Measurements from ENCODE around the gene OR1F1.
"Not testable (repeated sequence)": the region's sequence is repeated elsewhere in the genome, so short reads cannot be mapped to it uniquely, and the experiment has no call there.

OR1F1 gene

GRCh38 chr16:3197694-3198333 lies 9.8 kb downstream of the OR1F1 start:
- H3K18ac ChIP-seq (ENCODE audit: low read length); H3K4me3 ChIP-seq (ENCODE audit: low read length in 2 of 2); H2AK5ac ChIP-seq (ENCODE audit: low read depth, low read length); H3K79me1 ChIP-seq (ENCODE audit: low read depth, low read length); H3K4ac ChIP-seq (ENCODE audit: low read length); DNase-seq (ENCODE audit: low spot score); H3K23ac ChIP-seq (ENCODE audit: low read depth, low read length, poor library complexity); H3K14ac ChIP-seq (ENCODE audit: low read length); H3K36me3 ChIP-seq (replicated peaks in 1 of 2; ENCODE audit: control insufficient read depth in 2 of 2, insufficient read depth in 2 of 2, low read length in 2 of 2); H2BK15ac ChIP-seq (ENCODE audit: low read length); H2AFZ ChIP-seq (ENCODE audit: low read length); H2BK120ac ChIP-seq (ENCODE audit: low read depth, low read length); H3K4me1 ChIP-seq (ENCODE audit: control insufficient read depth in 2 of 2, insufficient read depth in 1 of 2, low read depth in 1 of 2, low read length in 2 of 2); H2BK5ac ChIP-seq (ENCODE audit: low read length); H3K4me2 ChIP-seq (ENCODE audit: insufficient read depth, low read length, poor library complexity, severe bottlenecking); H4K91ac ChIP-seq (ENCODE audit: low read depth, low read length, poor library complexity); H3K9ac ChIP-seq (ENCODE audit: low read depth, low read length, poor library complexity); H2BK12ac ChIP-seq (ENCODE audit: low read length); H3K9me3 ChIP-seq (replicated peaks in 1 of 2; ENCODE audit: control insufficient read depth in 2 of 2, insufficient read depth in 1 of 2, low read depth in 1 of 2, low read length in 2 of 2); H4K8ac ChIP-seq (ENCODE audit: low read depth, low read length); H3K27ac ChIP-seq (replicated peaks; ENCODE audit: low read length): not testable (repeated sequence)
- no CpG with 5 or more reads among the region's 3 CpGs for WGBS, 2 donors (ENCODE audit: extremely low coverage in 2 of 2, insufficient read length in 2 of 2, insufficient replicate concordance in 1 of 2)
- H3K27me3 ChIP-seq (ENCODE audit: control insufficient read depth in 3 of 3, insufficient read depth in 3 of 3, low read depth in 1 of 3, low read length in 3 of 3), result peaks cover 0 to 13% (median 0%) of the 10 kb centered on the region in 3 experiments

DNA sequence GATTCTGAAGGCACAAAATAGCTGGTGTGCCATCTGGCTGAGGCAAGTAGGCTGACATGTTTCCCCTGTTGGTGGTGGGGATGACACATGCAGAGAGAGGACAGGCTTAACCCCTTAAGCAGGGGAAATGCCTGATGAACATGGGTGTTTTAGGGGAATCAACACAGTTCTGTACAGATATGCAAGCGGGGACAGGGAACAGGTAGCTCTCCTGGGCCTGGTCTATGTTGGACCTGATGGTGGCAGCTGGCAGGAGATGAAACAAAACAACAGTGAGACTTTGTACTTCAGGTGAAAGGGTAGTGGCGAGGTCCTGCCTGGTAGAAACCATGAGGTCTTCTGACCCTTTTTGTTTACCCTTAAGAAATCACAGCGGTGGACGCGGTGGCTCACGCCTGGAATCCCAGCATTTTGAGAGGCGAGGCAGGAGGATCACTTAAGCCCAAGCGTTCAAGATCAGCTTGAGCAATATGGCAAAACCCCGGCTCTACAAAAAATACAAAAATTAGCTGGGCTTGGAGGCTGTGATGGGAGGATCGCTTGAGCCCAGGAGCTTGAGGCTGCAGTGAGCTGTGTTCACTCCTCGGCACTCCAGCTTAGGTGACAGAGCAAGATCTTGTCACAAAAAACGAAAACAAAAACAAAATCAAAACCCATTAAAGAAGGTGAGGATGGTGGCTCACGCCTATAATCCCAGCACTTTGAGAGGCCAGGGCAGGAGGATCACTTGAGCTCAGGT lies 10.5 kb downstream of the OR1F1 start:
- no peak overlapping the region for H4K91ac ChIP-seq (ENCODE audit: low read depth, low read length, poor library complexity)
- no peak for DNase-seq (ENCODE audit: low spot score)
- H3K14ac ChIP-seq (ENCODE audit: low read length), result no peak overlapping the region
- H2BK5ac ChIP-seq (ENCODE audit: low read length), result no peak overlapping the region
- H3K36me3 ChIP-seq (replicated peaks in 1 of 2; ENCODE audit: control insufficient read depth in 2 of 2, insufficient read depth in 2 of 2, low read length in 2 of 2), result no peaks in the 10 kb centered on the region
- no peak overlapping the region for H2AK5ac ChIP-seq (ENCODE audit: low read depth, low read length)
- H3K4me2 ChIP-seq (ENCODE audit: insufficient read depth, low read length, poor library complexity, severe bottlenecking), result no peak overlapping the region
- no peak overlapping the region for H3K23ac ChIP-seq (ENCODE audit: low read depth, low read length, poor library complexity)
- no peak overlapping the region for H3K18ac ChIP-seq (ENCODE audit: low read length)
- no peak overlapping the region for H4K8ac ChIP-seq (ENCODE audit: low read depth, low read length)
- no peaks in the 10 kb centered on the region for H3K9me3 ChIP-seq (replicated peaks in 1 of 2; ENCODE audit: control insufficient read depth in 2 of 2, insufficient read depth in 1 of 2, low read depth in 1 of 2, low read length in 2 of 2)
- peaks cover 0 to 9% of the 10 kb centered on the region in 2 donors for H3K4me1 ChIP-seq (ENCODE audit: control insufficient read depth in 2 of 2, insufficient read depth in 1 of 2, low read depth in 1 of 2, low read length in 2 of 2)
- H3K79me1 ChIP-seq (ENCODE audit: low read depth, low read length), result no peaks in the 10 kb centered on the region
- no peak overlapping the region for H2BK120ac ChIP-seq (ENCODE audit: low read depth, low read length)
- H3K4ac ChIP-seq (ENCODE audit: low read length), result no peak overlapping the region
- no CpG with 5 or more reads among the region's 13 CpGs for WGBS, 2 donors (ENCODE audit: extremely low coverage in 2 of 2, insufficient read length in 2 of 2, insufficient replicate concordance in 1 of 2)
- H3K4me3 ChIP-seq (ENCODE audit: low read length in 2 of 2), result no peak overlapping the region
- H2AFZ ChIP-seq (ENCODE audit: low read length), result no peak overlapping the region
- H3K27me3 ChIP-seq (ENCODE audit: control insufficient read depth in 3 of 3, insufficient read depth in 3 of 3, low read depth in 1 of 3, low read length in 3 of 3), result peaks cover 0 to 13% (median 0%) of the 10 kb centered on the region in 3 experiments
- no peak overlapping the region for H3K9ac ChIP-seq (ENCODE audit: low read depth, low read length, poor library complexity)
- H3K27ac ChIP-seq (replicated peaks; ENCODE audit: low read length), result no peak overlapping the region
- H2BK15ac ChIP-seq (ENCODE audit: low read length), result no peak overlapping the region
- H2BK12ac ChIP-seq (ENCODE audit: low read length), result no peak overlapping the region

DNA sequence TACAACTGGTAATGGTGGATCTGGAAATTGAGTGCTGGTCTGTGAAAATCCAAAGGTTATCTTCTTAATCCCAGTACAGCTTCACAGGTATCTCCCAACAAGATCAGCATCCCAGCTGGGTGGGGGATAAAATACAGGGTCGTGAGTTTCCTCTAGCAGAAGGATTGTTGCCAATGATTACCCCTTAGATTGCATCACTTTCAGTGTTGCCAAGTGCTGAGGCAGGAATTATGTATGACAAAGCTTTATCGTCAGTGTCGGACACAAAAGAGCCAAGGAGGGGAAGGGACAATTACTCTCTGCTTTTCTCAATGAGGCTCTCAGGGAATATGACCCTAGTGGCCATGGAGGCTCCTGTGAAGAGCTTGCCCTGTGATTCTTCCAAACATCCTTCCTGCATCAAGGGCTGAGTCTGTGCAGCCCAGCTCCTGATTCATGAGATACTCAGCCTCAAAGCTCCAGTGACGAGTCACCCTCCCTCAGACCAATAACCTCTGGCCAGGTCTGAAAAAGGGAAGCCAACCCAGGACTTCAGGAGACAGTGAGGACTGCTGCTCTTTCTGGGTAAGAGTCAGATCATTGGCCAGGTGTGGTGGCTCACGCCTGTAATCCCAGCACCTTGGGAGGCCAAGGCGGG lies 15.0 kb downstream of the OR1F1 start:
- no peak overlapping the region for H2BK12ac ChIP-seq (ENCODE audit: low read length)
- no peak overlapping the region for H2BK120ac ChIP-seq (ENCODE audit: low read depth, low read length)
- peaks cover 8 to 11% of the 10 kb centered on the region in 2 donors for H3K9me3 ChIP-seq (replicated peaks in 1 of 2; ENCODE audit: control insufficient read depth in 2 of 2, insufficient read depth in 1 of 2, low read depth in 1 of 2, low read length in 2 of 2)
- DNase-seq (ENCODE audit: low spot score), result no peak
- H2AK5ac ChIP-seq (ENCODE audit: low read depth, low read length), result no peak overlapping the region
- H3K4me3 ChIP-seq (ENCODE audit: low read length in 2 of 2), result no peak overlapping the region
- H3K4ac ChIP-seq (ENCODE audit: low read length), result no peak overlapping the region
- H3K79me1 ChIP-seq (ENCODE audit: low read depth, low read length), result no peaks in the 10 kb centered on the region
- no peak overlapping the region for H3K18ac ChIP-seq (ENCODE audit: low read length)
- H2AFZ ChIP-seq (ENCODE audit: low read length), result peak overlapping the region; percentile 57
- no peak overlapping the region for H3K4me2 ChIP-seq (ENCODE audit: insufficient read depth, low read length, poor library complexity, severe bottlenecking)
- no peaks in the 10 kb centered on the region for H3K36me3 ChIP-seq (replicated peaks in 1 of 2; ENCODE audit: control insufficient read depth in 2 of 2, insufficient read depth in 2 of 2, low read length in 2 of 2)
- no peak overlapping the region for H3K27ac ChIP-seq (replicated peaks; ENCODE audit: low read length)
- H3K23ac ChIP-seq (ENCODE audit: low read depth, low read length, poor library complexity), result no peak overlapping the region
- no peak overlapping the region for H4K8ac ChIP-seq (ENCODE audit: low read depth, low read length)
- no peak overlapping the region for H2BK5ac ChIP-seq (ENCODE audit: low read length)
- H3K14ac ChIP-seq (ENCODE audit: low read length), result no peak overlapping the region
- H2BK15ac ChIP-seq (ENCODE audit: low read length), result no peak overlapping the region
- H3K9ac ChIP-seq (ENCODE audit: low read depth, low read length, poor library complexity), result no peak overlapping the region
- H4K91ac ChIP-seq (ENCODE audit: low read depth, low read length, poor library complexity), result no peak overlapping the region
- H3K4me1 ChIP-seq (ENCODE audit: control insufficient read depth in 2 of 2, insufficient read depth in 1 of 2, low read depth in 1 of 2, low read length in 2 of 2), result peaks cover 0 to 9% of the 10 kb centered on the region in 2 donors
- WGBS, 2 donors (ENCODE audit: extremely low coverage in 2 of 2, insufficient read length in 2 of 2, insufficient replicate concordance in 1 of 2), result no CpG with 5 or more reads among the region's 6 CpGs
- H3K27me3 ChIP-seq (ENCODE audit: control insufficient read depth in 3 of 3, insufficient read depth in 3 of 3, low read depth in 1 of 3, low read length in 3 of 3), result peaks cover 0 to 10% (median 0%) of the 10 kb centered on the region in 3 experiments

DNA sequence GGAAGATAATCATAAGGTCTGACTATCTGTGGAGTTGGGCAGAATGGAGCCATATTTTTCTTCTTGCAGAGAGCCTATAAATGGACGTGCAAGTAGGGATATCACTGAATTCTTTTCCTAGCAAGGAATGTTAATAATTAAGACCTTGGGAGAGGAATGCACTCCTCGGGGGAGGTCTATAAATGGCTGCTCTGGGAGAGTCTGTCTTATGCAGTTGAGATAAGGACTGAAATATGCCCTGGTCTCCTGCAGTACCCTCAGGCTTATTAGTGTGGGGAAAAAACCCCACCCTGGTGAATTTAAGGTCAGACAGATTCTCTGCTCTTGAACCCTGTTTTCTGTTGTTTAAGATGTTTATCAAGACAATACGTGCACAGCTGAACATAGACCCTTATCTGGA lies 17.9 kb downstream of the OR1F1 start:
- not testable (repeated sequence) for H3K14ac ChIP-seq (ENCODE audit: low read length); H3K27ac ChIP-seq (replicated peaks; ENCODE audit: low read length); H2AFZ ChIP-seq (ENCODE audit: low read length); H3K36me3 ChIP-seq (replicated peaks in 1 of 2; ENCODE audit: control insufficient read depth in 2 of 2, insufficient read depth in 2 of 2, low read length in 2 of 2); H4K8ac ChIP-seq (ENCODE audit: low read depth, low read length); H3K4me3 ChIP-seq (ENCODE audit: low read length in 2 of 2); H4K91ac ChIP-seq (ENCODE audit: low read depth, low read length, poor library complexity); H3K27me3 ChIP-seq (ENCODE audit: control insufficient read depth in 3 of 3, insufficient read depth in 3 of 3, low read depth in 1 of 3, low read length in 3 of 3); H3K23ac ChIP-seq (ENCODE audit: low read depth, low read length, poor library complexity); H3K18ac ChIP-seq (ENCODE audit: low read length); H3K4ac ChIP-seq (ENCODE audit: low read length); H2BK12ac ChIP-seq (ENCODE audit: low read length); DNase-seq (ENCODE audit: low spot score); H3K79me1 ChIP-seq (ENCODE audit: low read depth, low read length); H2BK15ac ChIP-seq (ENCODE audit: low read length); H2AK5ac ChIP-seq (ENCODE audit: low read depth, low read length); H2BK5ac ChIP-seq (ENCODE audit: low read length); H3K4me1 ChIP-seq (ENCODE audit: control insufficient read depth in 2 of 2, insufficient read depth in 1 of 2, low read depth in 1 of 2, low read length in 2 of 2); H3K9ac ChIP-seq (ENCODE audit: low read depth, low read length, poor library complexity); H3K4me2 ChIP-seq (ENCODE audit: insufficient read depth, low read length, poor library complexity, severe bottlenecking); H2BK120ac ChIP-seq (ENCODE audit: low read depth, low read length)
- WGBS, 2 donors (ENCODE audit: extremely low coverage in 2 of 2, insufficient read length in 2 of 2, insufficient replicate concordance in 1 of 2), result no CpG with 5 or more reads among the region's 3 CpGs
- H3K9me3 ChIP-seq (replicated peaks in 1 of 2; ENCODE audit: control insufficient read depth in 2 of 2, insufficient read depth in 1 of 2, low read depth in 1 of 2, low read length in 2 of 2), result peaks cover 11 to 14% of the 10 kb centered on the region in 2 donors
